ENCODE results near the gene CATSPER1.

DNA sequence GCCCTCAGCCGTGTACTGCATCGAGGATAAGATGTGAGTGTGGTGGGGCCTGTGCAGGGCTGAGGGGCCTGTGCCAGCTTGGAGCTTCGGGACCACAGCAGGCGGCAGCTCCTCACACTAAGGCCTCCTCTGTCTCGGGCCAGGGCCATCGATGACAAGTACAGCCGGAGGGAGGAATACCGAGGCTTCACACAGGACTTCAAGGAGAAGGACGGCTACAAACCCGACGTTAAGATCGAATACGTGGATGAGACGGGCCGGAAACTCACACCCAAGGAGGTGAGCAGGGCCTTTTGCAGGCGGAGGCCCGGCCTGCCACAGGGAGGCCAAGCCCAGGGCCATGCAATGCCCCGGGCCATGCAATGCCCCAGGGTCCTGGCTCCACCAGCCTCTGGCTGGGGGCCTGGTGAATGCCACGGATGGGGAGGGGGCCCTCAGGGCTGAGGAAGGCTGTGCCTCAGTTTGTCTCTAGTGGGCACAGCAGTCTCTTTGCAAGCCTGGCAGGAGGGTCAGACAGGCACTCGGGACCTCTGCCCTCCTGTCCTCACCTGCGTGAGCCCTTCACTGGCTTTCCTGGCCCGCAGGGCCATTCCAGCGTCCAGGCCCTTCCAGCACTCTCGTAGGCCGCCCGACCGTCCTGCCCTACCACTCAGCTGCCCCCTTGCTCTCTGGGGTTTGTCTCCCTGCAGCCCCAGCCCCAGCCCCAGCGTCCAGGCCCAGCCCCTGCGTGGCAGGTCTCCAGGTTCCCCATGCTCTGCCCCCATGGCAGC is 48.5 kb downstream of the CATSPER1 start:
- TF ChIP-seq, protein P1, sequence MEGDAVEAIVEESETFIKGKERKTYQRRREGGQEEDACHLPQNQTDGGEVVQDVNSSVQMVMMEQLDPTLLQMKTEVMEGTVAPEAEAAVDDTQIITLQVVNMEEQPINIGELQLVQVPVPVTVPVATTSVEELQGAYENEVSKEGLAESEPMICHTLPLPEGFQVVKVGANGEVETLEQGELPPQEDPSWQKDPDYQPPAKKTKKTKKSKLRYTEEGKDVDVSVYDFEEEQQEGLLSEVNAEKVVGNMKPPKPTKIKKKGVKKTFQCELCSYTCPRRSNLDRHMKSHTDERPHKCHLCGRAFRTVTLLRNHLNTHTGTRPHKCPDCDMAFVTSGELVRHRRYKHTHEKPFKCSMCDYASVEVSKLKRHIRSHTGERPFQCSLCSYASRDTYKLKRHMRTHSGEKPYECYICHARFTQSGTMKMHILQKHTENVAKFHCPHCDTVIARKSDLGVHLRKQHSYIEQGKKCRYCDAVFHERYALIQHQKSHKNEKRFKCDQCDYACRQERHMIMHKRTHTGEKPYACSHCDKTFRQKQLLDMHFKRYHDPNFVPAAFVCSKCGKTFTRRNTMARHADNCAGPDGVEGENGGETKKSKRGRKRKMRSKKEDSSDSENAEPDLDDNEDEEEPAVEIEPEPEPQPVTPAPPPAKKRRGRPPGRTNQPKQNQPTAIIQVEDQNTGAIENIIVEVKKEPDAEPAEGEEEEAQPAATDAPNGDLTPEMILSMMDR (conservative IDR thresholded peaks at IDR 0.05; ENCODE audit: low read depth, low read length), result no peak
- TF ChIP-seq EZH2 (IDR thresholded peaks at IDR 0.05; ENCODE audit: borderline replicate concordance, low read depth, low read length, poor library complexity, severe bottlenecking), result no peak

Data from A673 (cell line).